WTC11 (cell line): ENCODE measurements around the gene RARRES2. TPM values are rescaled to one million over a fixed set of nuclear protein-coding genes. Genes with fewer than 3 reads are reported as not detected.

Source experiments
- ATAC-seq: fragments of 200-7000 bp; cut with Tn5 transposase; 2 replicates; pipeline ENCODE4 v1.10.0; 2021; ENCODE audit warnings: mild to moderate bottlenecking, moderate library complexity
- CTCF ChIA-PET: fragments of 300-600 bp; sonication (Branson Sonifier 250); formaldehyde crosslinking; loops from one replicate; lab custom pipeline; 2021; ENCODE audit warnings: antibody characterized with exemption; lab: Charles Lee
- POLR2A ChIA-PET: fragments of 350-600 bp; sonication (Branson Sonifier 250); formaldehyde crosslinking; loops from one replicate; lab custom pipeline; 2021; ENCODE audit warnings: antibody characterized with exemption; lab: Charles Lee
- DNase-seq: peaks from one replicate; pipeline ENCODE4 v3.0.0; 2021; ENCODE audit warnings: low spot score
- H3K27ac Mint-ChIP-seq: 2 replicates; pipeline ENCODE4 v1.8.0; 2021; ENCODE audit warnings: mixed read lengths
- H3K27me3 Mint-ChIP-seq: 2 replicates; pipeline ENCODE4 v1.8.0; 2021; ENCODE audit warnings: low read depth, mild to moderate bottlenecking, moderate library complexity, mixed read lengths
- H3K36me3 Mint-ChIP-seq: 2 replicates; pipeline ENCODE4 v1.8.0; 2021; ENCODE audit warnings: mixed read lengths
- H3K4me1 Mint-ChIP-seq: 2 replicates; pipeline ENCODE4 v1.8.0; 2022; ENCODE audit warnings: mixed read lengths
- H3K4me3 Mint-ChIP-seq: 2 replicates; pipeline ENCODE4 v1.8.0; 2021; ENCODE audit warnings: mild to moderate bottlenecking, moderate library complexity, mixed read lengths
- H3K9me3 Mint-ChIP-seq: 2 replicates; pipeline ENCODE4 v1.8.0; 2021; ENCODE audit warnings: mixed read lengths
- AFF4 ChIP-seq: sonication (generic); formaldehyde crosslinking; IDR thresholded peaks from 2 replicates; pipeline ENCODE4 v1.8.1; 2023; ENCODE audit warnings: mild to moderate bottlenecking, missing genetic modification reagents, borderline replicate concordance
- ARID4B ChIP-seq: sonication (generic); formaldehyde crosslinking; IDR thresholded peaks from 2 replicates; pipeline ENCODE4 v1.8.0; 2023; ENCODE audit warnings: missing genetic modification reagents, mild to moderate bottlenecking, borderline replicate concordance
- ATF6 ChIP-seq: sonication (generic); formaldehyde crosslinking; IDR thresholded peaks from 2 replicates; pipeline ENCODE4 v1.8.1; 2023; ENCODE audit warnings: mild to moderate bottlenecking, missing genetic modification reagents
- E2F5 ChIP-seq: sonication (generic); formaldehyde crosslinking; IDR thresholded peaks from 2 replicates; pipeline ENCODE4 v1.8.1; 2022; ENCODE audit warnings: mild to moderate bottlenecking, moderate library complexity, missing genetic modification reagents
- GTF2I ChIP-seq: fragments of 250-450 bp; sonication (Bioruptor Pico); conservative IDR thresholded peaks from 2 replicates; pipeline ENCODE4 v1.4.0; 2021; ENCODE audit warnings: mild to moderate bottlenecking
- NFATC4 ChIP-seq: fragments of 250-450 bp; sonication (Bioruptor Pico); IDR thresholded peaks from 2 replicates; pipeline ENCODE4 v1.9.0; 2021; ENCODE audit warnings: mild to moderate bottlenecking
- NFYB ChIP-seq: sonication (generic); formaldehyde crosslinking; conservative IDR thresholded peaks from 2 replicates; pipeline ENCODE4 v1.8.0; 2022; ENCODE audit warnings: low read depth, missing genetic modification reagents
- TEAD4 ChIP-seq: sonication (generic); formaldehyde crosslinking; IDR thresholded peaks from 2 replicates; pipeline ENCODE4 v1.8.0; 2022; ENCODE audit warnings: mild to moderate bottlenecking, missing genetic modification reagents
- USF2 ChIP-seq: sonication (generic); formaldehyde crosslinking; IDR thresholded peaks from 2 replicates; pipeline ENCODE4 v1.8.1; 2023; ENCODE audit warnings: mild to moderate bottlenecking, missing genetic modification reagents, moderate library complexity
- ZBTB43 ChIP-seq: sonication (generic); formaldehyde crosslinking; IDR thresholded peaks from 2 replicates; pipeline ENCODE4 v1.8.1; 2023; ENCODE audit warnings: mild to moderate bottlenecking, missing genetic modification reagents
- ZNF281 ChIP-seq: sonication (generic); formaldehyde crosslinking; IDR thresholded peaks from 2 replicates; pipeline ENCODE4 v1.8.0; 2023; ENCODE audit warnings: mild to moderate bottlenecking, missing genetic modification reagents
- ZNF512 ChIP-seq: sonication (generic); formaldehyde crosslinking; IDR thresholded peaks from 2 replicates; pipeline ENCODE4 v1.8.1; 2022; ENCODE audit warnings: missing genetic modification reagents, borderline replicate concordance
- ZNF671 ChIP-seq: fragments of 250-450 bp; sonication (Bioruptor Pico); IDR thresholded peaks from 2 replicates; pipeline ENCODE4 v1.8.0; 2021; ENCODE audit warnings: mild to moderate bottlenecking
- total RNA-seq: library from RNA; stranded (reverse); gene quantifications from 3 replicates; pipeline ENCODE4 v1.2.3, GENCODE V29; 2021

The RARRES2 gene
- total RNA-seq, 1 experiment from 2014 or later: 230 TPM

- no peak for TF ChIP-seq ZNF512 (CRISPR knock-in tag)
Measured at GRCh38 chr7:150307904-150308303, 33.5 kb downstream of the RARRES2 start (continued).

GRCh38 chr7:150307129-150307528 lies 34.3 kb downstream of the RARRES2 start:
- ATAC-seq (no peak), DNase-seq (no peak)
- Mint-ChIP-seq H3K36me3 (peaks cover 21% of the 10 kb centered on the region), H3K4me3 (no peak overlapping the region), H3K9me3 (peaks cover 25% of the 10 kb centered on the region), H3K27me3 (peaks cover 5% of the 10 kb centered on the region; the same call in 1 of the 2 replicates), H3K27ac (no peak overlapping the region), H3K4me1 (peaks cover 8% of the 10 kb centered on the region)
- ChIA-PET CTCF (no interaction called here), POLR2A (no interaction called here)
- TF ChIP-seq ZNF281 (CRISPR knock-in tag): no peak
- TF ChIP-seq E2F5 (CRISPR knock-in tag): no peak
- no peak for TF ChIP-seq GTF2I (CRISPR knock-in tag)
- no peak for TF ChIP-seq TEAD4 (CRISPR knock-in tag)
- TF ChIP-seq USF2: no peak
- no peak for TF ChIP-seq ARID4B (CRISPR knock-in tag)
- TF ChIP-seq AFF4 (CRISPR knock-in tag): no peak
- TF ChIP-seq ZNF671 (CRISPR knock-in tag): no peak
- TF ChIP-seq ZBTB43 (CRISPR knock-in tag): no peak
- no peak for TF ChIP-seq NFATC4 (CRISPR knock-in tag)
- no peak for TF ChIP-seq NFYB (CRISPR knock-in tag)
- TF ChIP-seq ATF6 (CRISPR knock-in tag): no peak
